SK-N-SH treated with all-trans-retinoic acid at 6 μM for 48 hours (cell line): ENCODE results near the gene CYLD.

Experiments used
- ATAC-seq: fragments of 200-7000 bp; cut with Tn5 transposase; 3 replicates; pipeline ENCODE4 v1.9.1; 2020; ENCODE audit warnings: mild to moderate bottlenecking, moderate library complexity
- ARNTL ChIP-seq: fragments of 450-650 bp; formaldehyde crosslinking; IDR thresholded peaks from 2 replicates; pipeline ENCODE4 v1.5.0; 2020; ENCODE audit warnings: low read depth, mild to moderate bottlenecking, moderate library complexity, borderline replicate concordance
- BACH2 ChIP-seq: fragments of 250-450 bp; sonication (Bioruptor Pico); IDR thresholded peaks from 2 replicates; pipeline ENCODE4 v1.9.0; 2021; ENCODE audit warnings: mild to moderate bottlenecking, borderline replicate concordance
- CREB5 ChIP-seq: fragments of 250-450 bp; sonication (Bioruptor Pico); IDR thresholded peaks from 2 replicates; pipeline ENCODE4 v1.5.1; 2020; ENCODE audit warnings: low read depth, mild to moderate bottlenecking, moderate library complexity
- CSDC2 ChIP-seq: fragments of 250-450 bp; sonication (Bioruptor Pico); IDR thresholded peaks from 2 replicates; pipeline ENCODE4 v1.5.0; 2020; ENCODE audit warnings: mild to moderate bottlenecking, moderate library complexity
- CSRNP3 ChIP-seq: fragments of 250-450 bp; sonication (Bioruptor Pico); IDR thresholded peaks from 2 replicates; pipeline ENCODE4 v1.5.1; 2021; ENCODE audit warnings: mild to moderate bottlenecking, moderate library complexity
- ESRRG ChIP-seq: fragments of 250-450 bp; sonication (Bioruptor Pico); IDR thresholded peaks from 2 replicates; pipeline ENCODE4 v1.6.1; 2021; ENCODE audit warnings: mild to moderate bottlenecking
- GLIS3 ChIP-seq: fragments of 250-450 bp; sonication (Bioruptor Pico); IDR thresholded peaks from 2 replicates; pipeline ENCODE4 v1.5.0; 2020; ENCODE audit warnings: mild to moderate bottlenecking, moderate library complexity
- ISL1 ChIP-seq: fragments of 250-450 bp; sonication (Bioruptor Pico); IDR thresholded peaks from 2 replicates; pipeline ENCODE4 v2.1.2; 2022; ENCODE audit warnings: mild to moderate bottlenecking, moderate library complexity
- OSR1 ChIP-seq: fragments of 250-450 bp; sonication (Bioruptor Pico); IDR thresholded peaks from 2 replicates; pipeline ENCODE4 v1.8.0; 2022; ENCODE audit warnings: moderate library complexity, mild to moderate bottlenecking, inconsistent platforms
- PATZ1 ChIP-seq: fragments of 250-450 bp; sonication (Bioruptor Pico); IDR thresholded peaks from 2 replicates; pipeline ENCODE4 v1.8.0; 2020; ENCODE audit warnings: mild to moderate bottlenecking, moderate library complexity, borderline replicate concordance
- POU6F1 ChIP-seq: fragments of 250-450 bp; sonication (Bioruptor Pico); IDR thresholded peaks from 2 replicates; pipeline ENCODE4 v1.8.0; 2021; ENCODE audit warnings: low read depth, mild to moderate bottlenecking, moderate library complexity, borderline replicate concordance
- PPARA ChIP-seq: fragments of 250-450 bp; sonication (Bioruptor Pico); IDR thresholded peaks from 2 replicates; pipeline ENCODE4 v1.5.0; 2020; ENCODE audit warnings: mild to moderate bottlenecking, borderline replicate concordance
- RARB ChIP-seq: fragments of 250-450 bp; sonication (Bioruptor Pico); IDR thresholded peaks from 2 replicates; pipeline ENCODE4 v1.8.0; 2021; ENCODE audit warnings: mild to moderate bottlenecking, moderate library complexity
- SNAI2 ChIP-seq: fragments of 250-450 bp; sonication (Bioruptor Pico); IDR thresholded peaks from 2 replicates; pipeline ENCODE4 v1.5.0; 2020; ENCODE audit warnings: mild to moderate bottlenecking, moderate library complexity
- TCF4 ChIP-seq: fragments of 250-450 bp; sonication (Bioruptor Pico); IDR thresholded peaks from 2 replicates; pipeline ENCODE4 v1.8.0; 2021; ENCODE audit warnings: mild to moderate bottlenecking, moderate library complexity, borderline replicate concordance
- TOX ChIP-seq: fragments of 250-450 bp; sonication (Bioruptor Pico); IDR thresholded peaks from 2 replicates; pipeline ENCODE4 v1.8.0; 2021; ENCODE audit warnings: mild to moderate bottlenecking, moderate library complexity, borderline replicate concordance
- TSHZ2 ChIP-seq: fragments of 250-450 bp; sonication (Bioruptor Pico); IDR thresholded peaks from 2 replicates; pipeline ENCODE4 v1.5.0; 2020; ENCODE audit warnings: mild to moderate bottlenecking, moderate library complexity
- ZC3H10 ChIP-seq: fragments of 250-450 bp; sonication (Bioruptor Pico); IDR thresholded peaks from 2 replicates; pipeline ENCODE4 v1.5.1; 2021; ENCODE audit warnings: mild to moderate bottlenecking, moderate library complexity
- ZFP3 ChIP-seq: fragments of 250-450 bp; sonication (Bioruptor Pico); IDR thresholded peaks from 2 replicates; pipeline ENCODE4 v1.5.0; 2020; ENCODE audit warnings: mild to moderate bottlenecking, moderate library complexity
- ZFP30 ChIP-seq: fragments of 450-650 bp; formaldehyde crosslinking; IDR thresholded peaks from 2 replicates; pipeline ENCODE4 v1.5.0; 2022; ENCODE audit warnings: mild to moderate bottlenecking, moderate library complexity
- ZNF565 ChIP-seq: fragments of 450-650 bp; formaldehyde crosslinking; conservative IDR thresholded peaks from 2 replicates; pipeline ENCODE4 v1.5.0; 2020; ENCODE audit warnings: low read depth, mild to moderate bottlenecking, moderate library complexity
- ZNF70 ChIP-seq: fragments of 450-650 bp; formaldehyde crosslinking; IDR thresholded peaks from 2 replicates; pipeline ENCODE4 v1.5.0; 2020; ENCODE audit warnings: mild to moderate bottlenecking, moderate library complexity
- ZNF8 ChIP-seq: fragments of 450-650 bp; formaldehyde crosslinking; IDR thresholded peaks from 2 replicates; pipeline ENCODE4 v1.5.0; 2020; ENCODE audit warnings: mild to moderate bottlenecking, moderate library complexity

Gene CYLD

GRCh38 chr16:50845296-50845695, 103.4 kb downstream of the CYLD start:
- ATAC-seq: no peak
- no peak for TF ChIP-seq PATZ1 (CRISPR knock-in tag)
- no peak for TF ChIP-seq ZFP30 (CRISPR knock-in tag)
- TF ChIP-seq ISL1 (CRISPR knock-in tag): no peak
- no peak for TF ChIP-seq ZNF8 (CRISPR knock-in tag)
- TF ChIP-seq TCF4 (CRISPR knock-in tag): no peak
- no peak for TF ChIP-seq PPARA
- no peak for TF ChIP-seq RARB
- TF ChIP-seq GLIS3 (CRISPR knock-in tag): no peak
- TF ChIP-seq ARNTL (CRISPR knock-in tag): no peak
- no peak for TF ChIP-seq POU6F1 (CRISPR knock-in tag)

GRCh38 chr16:50846511-50846910, 104.6 kb downstream of the CYLD start:
- TF ChIP-seq ZNF8 (CRISPR knock-in tag) (no peak), ZFP3 (CRISPR knock-in tag) (no peak), GLIS3 (CRISPR knock-in tag) (no peak), POU6F1 (CRISPR knock-in tag) (no peak), PPARA (no peak), SNAI2 (no peak), ISL1 (CRISPR knock-in tag) (no peak), RARB (no peak), CSDC2 (no peak), TSHZ2 (CRISPR knock-in tag) (no peak), ZFP30 (CRISPR knock-in tag) (no peak), PATZ1 (CRISPR knock-in tag) (no peak), ZNF70 (CRISPR knock-in tag) (no peak), ZC3H10 (no peak), ESRRG (CRISPR knock-in tag) (no peak), BACH2 (no peak), ARNTL (CRISPR knock-in tag) (no peak), TCF4 (CRISPR knock-in tag) (no peak), CSRNP3 (CRISPR knock-in tag) (no peak)
- ATAC-seq: no peak

- no peak for ATAC-seq
- TF ChIP-seq CSDC2: no peak
- TF ChIP-seq ISL1 (CRISPR knock-in tag): no peak
- TF ChIP-seq POU6F1 (CRISPR knock-in tag): no peak
- TF ChIP-seq OSR1 (CRISPR knock-in tag): no peak
- TF ChIP-seq CREB5 (CRISPR knock-in tag): no peak
- no peak for TF ChIP-seq TOX (CRISPR knock-in tag)
- TF ChIP-seq ESRRG (CRISPR knock-in tag): no peak
- no peak for TF ChIP-seq RARB
- TF ChIP-seq ZNF565 (CRISPR knock-in tag): no peak
- TF ChIP-seq, all 23 proteins: peak for 0
Observed at GRCh38 chr16:50847166-50847565, 105.3 kb downstream of the CYLD start.
